HepG2 (cell line): ENCODE measurements around the gene H2AZ2. TPM values are rescaled to one million over a fixed set of nuclear protein-coding genes. Genes with fewer than 3 reads are reported as not detected.

Source experiments
- ATAC-seq: fragments of 200-7000 bp; cut with Tn5 transposase; 3 replicates; pipeline ENCODE4 v1.9.1; 2020; ENCODE audit warnings: mild to moderate bottlenecking, moderate library complexity
- BruUV-seq: library from RNA; stranded (reverse); fragments of 400-500 nt; replicated peaks from 2 replicates; lab custom pipeline; 2021; lab: Mats Ljungman, UMichigan
- CTCF ChIA-PET: fragments of 300-600 bp; formaldehyde crosslinking; extraction: SDS; loops from one replicate; lab custom pipeline; 2021; ENCODE audit warnings: low total read pairs, inconsistent platforms, low intra/inter-chr PET ratio; lab: Yijun Ruan, JAX
- POLR2A ChIA-PET: fragments of 350-600 bp; sonication (Branson Sonifier 250); formaldehyde crosslinking; loops from one replicate; lab custom pipeline; 2020; ENCODE audit warnings: antibody characterized with exemption, inconsistent platforms; lab: Yijun Ruan, JAX
- DNase-seq: peaks from one replicate; pipeline ENCODE4 v3.0.0-alpha.2; 2015; ENCODE audit warnings: low spot score
- FAIRE-seq: peaks from 3 replicates; lab custom pipeline; 2011; peaks lifted over from hg19 to GRCh38; lab: Jason Lieb, UNC
- H2AFZ ChIP-seq: one replicate; pipeline ENCODE4 v1.6.1; 2011; ENCODE audit warnings: low read length, inconsistent platforms
- H3K27ac ChIP-seq: fragments of 300-600 bp; 3 replicates; pipeline ENCODE4 v1.8.0; 2011; ENCODE audit warnings: mixed run types, mild to moderate bottlenecking, mixed read lengths, low read length, inconsistent platforms; ENCODE audit not compliant: insufficient read depth; ENCODE audit errors: extremely low read length
- H3K27me3 ChIP-seq, 2 experiments: fragments of 200-600 bp in 1 of 2; 2 replicates in 1 of 2; 3 replicates in 1 of 2; pipeline versions ENCODE4 v1.6.0 to v1.8.0; 2011; ENCODE audit warnings: low read length in 2 of 2, mild to moderate bottlenecking in 2 of 2, moderate library complexity in 2 of 2, inconsistent platforms in 1 of 2; ENCODE audit not compliant: insufficient read depth in 2 of 2, control insufficient read depth in 1 of 2
- H3K36me3 ChIP-seq, 2 experiments: fragments of 200-600 bp in 1 of 2; replicated peaks in 1 of 2; 2 replicates in 1 of 2; 3 replicates in 1 of 2; pipeline versions ENCODE4 v1.5.1 to v1.8.0; 2011; ENCODE audit warnings: low read length in 2 of 2, inconsistent platforms in 1 of 2; ENCODE audit not compliant: insufficient read depth in 2 of 2, control insufficient read depth in 1 of 2
- H3K4me1 ChIP-seq: 2 replicates; pipeline ENCODE4 v1.5.1; 2012; ENCODE audit warnings: low read length, inconsistent platforms; ENCODE audit not compliant: insufficient read depth
- H3K4me2 ChIP-seq: 2 replicates; pipeline ENCODE4 v1.6.0; 2011; ENCODE audit warnings: low read depth, low read length, inconsistent platforms
- H3K4me3 ChIP-seq, 3 experiments: fragments of 200-600 bp in 1 of 3; sonication (generic), shearing (Covaris generic) in 1 of 3; replicated peaks in 1 of 3; 2 replicates each; pipeline ENCODE4 v1.5.1; 2011 to 2016; ENCODE audit warnings: low read length in 3 of 3, inconsistent platforms in 2 of 3, low read depth in 2 of 3, mild to moderate bottlenecking in 2 of 3, control low read depth in 1 of 3, mixed read lengths in 1 of 3; ENCODE audit not compliant: insufficient read depth in 1 of 3
- H3K79me2 ChIP-seq: one replicate; pipeline ENCODE4 v1.6.1; 2011; ENCODE audit warnings: low read length, inconsistent platforms; ENCODE audit not compliant: insufficient read depth
- H3K9ac ChIP-seq: 2 replicates; pipeline ENCODE4 v1.6.0; 2011; ENCODE audit warnings: mild to moderate bottlenecking, low read depth, low read length, inconsistent platforms; ENCODE audit not compliant: insufficient read depth
- H3K9me3 ChIP-seq: 2 replicates; pipeline ENCODE4 v1.5.1; 2012; ENCODE audit warnings: mild to moderate bottlenecking, low read length
- H4K20me1 ChIP-seq: 2 replicates; pipeline ENCODE4 v1.6.0; 2011; ENCODE audit warnings: inconsistent platforms, mild to moderate bottlenecking, low read length, moderate library complexity; ENCODE audit not compliant: insufficient read depth
- FIP1L1 ChIP-seq: fragments of 200-400 bp; formaldehyde crosslinking; IDR thresholded peaks from 2 replicates; pipeline ENCODE4 v1.6.1; 2018; ENCODE audit warnings: low read depth, mild to moderate bottlenecking, low read length, moderate library complexity, borderline replicate concordance; ENCODE audit not compliant: insufficient read depth
- FOXO1 ChIP-seq: sonication (generic); formaldehyde crosslinking; IDR thresholded peaks from 2 replicates; pipeline ENCODE4 v1.4.0; 2020; ENCODE audit warnings: missing genetic modification reagents
- KDM3A ChIP-seq: IDR thresholded peaks from 2 replicates; pipeline ENCODE4 v1.6.1; 2018; ENCODE audit warnings: low read depth, missing compliant biosample characterization
- NPAS2 ChIP-seq: sonication (generic); formaldehyde crosslinking; IDR thresholded peaks from 2 replicates; pipeline ENCODE4 v1.8.0; 2022; ENCODE audit warnings: mild to moderate bottlenecking, missing genetic modification reagents, borderline replicate concordance
- RELA ChIP-seq: sonication (generic); formaldehyde crosslinking; IDR thresholded peaks from 2 replicates; pipeline ENCODE4 v1.4.0; 2020; ENCODE audit warnings: missing genetic modification reagents
- SP4 ChIP-seq: sonication (generic); formaldehyde crosslinking; IDR thresholded peaks from 2 replicates; pipeline ENCODE4 v1.8.1; 2023; ENCODE audit warnings: mild to moderate bottlenecking, missing genetic modification reagents
- TIGD3 ChIP-seq: sonication (generic); formaldehyde crosslinking; IDR thresholded peaks from 2 replicates; pipeline ENCODE4 v1.5.1; 2020; ENCODE audit warnings: mild to moderate bottlenecking, missing genetic modification reagents, borderline replicate concordance
- ZNF205 ChIP-seq: IDR thresholded peaks from 2 replicates; pipeline ENCODE4 v1.6.1; 2018; ENCODE audit warnings: missing biosample characterization, missing genetic modification reagents
- ZNF33B ChIP-seq: sonication (generic); formaldehyde crosslinking; IDR thresholded peaks from 2 replicates; pipeline ENCODE4 v1.5.1; 2020; ENCODE audit warnings: mild to moderate bottlenecking, missing genetic modification reagents
- ZNF549 ChIP-seq: sonication (generic); formaldehyde crosslinking; IDR thresholded peaks from 2 replicates; pipeline ENCODE4 v1.5.0; 2020; ENCODE audit warnings: missing genetic modification reagents
- ZNF770 ChIP-seq: sonication (generic); formaldehyde crosslinking; IDR thresholded peaks from 2 replicates; pipeline ENCODE4 v1.5.0; 2020; ENCODE audit warnings: mild to moderate bottlenecking, missing genetic modification reagents
- ZXDC ChIP-seq: sonication (generic); formaldehyde crosslinking; IDR thresholded peaks from 2 replicates; pipeline ENCODE4 v1.5.0; 2020; ENCODE audit warnings: mild to moderate bottlenecking, missing genetic modification reagents
- WGBS: methylation state at CpG from one replicate; pipeline ENCODE4 v1.1.6; 2017; ENCODE audit warnings: low lambda C conversion rate; 5-methylcytosine and 5-hydroxymethylcytosine counted together
- in situ Hi-C: cut with HindIII; loops from 2 replicates; pipeline ENCODE4 v1.10.0; 2017; ENCODE audit warnings: low pct_unique_long_range_greater_than_20kb; ENCODE audit not compliant: extremely low pct_ligation_motif_present
- intact Hi-C: fragments of 100-400 bp; cut with micrococcal nuclease; formaldehyde crosslinking; loops from one replicate; pipeline ENCODE4 v1.10.0; 2022; ENCODE audit not compliant: unreplicated experiment
- polyA plus RNA-seq, 8 experiments: library from polyadenylated mRNA; depleted of rRNA in 3 of 8; stranded (reverse) in 7 of 8; unstranded in 1 of 8; fragments of >200 nt; fragmentation: Illumina TruSeq in 4 of 8; extraction: Trizol in 4 of 8; gene quantifications; 2 replicates each; pipeline versions ENCODE4 v1.2.1 to v1.2.3, GENCODE V29; 2011 to 2016; ENCODE audit warnings: low read depth in 4 of 8, missing spikeins in 1 of 8, mixed read lengths in 1 of 8; ENCODE audit not compliant: insufficient read depth in 1 of 8
- total RNA-seq, 5 experiments: library from RNA; depleted of rRNA; stranded (reverse); fragments of >200 nt; fragmentation: Illumina TruSeq; extraction: Trizol; gene quantifications; 2 replicates each; pipeline ENCODE4 v1.2.3, GENCODE V29; 2016; ENCODE audit warnings: low read depth in 1 of 5

H2AZ2 gene
- total and polyA plus RNA-seq, 2 of the 13 experiments (the other 11 are each of a cell fraction or from before 2014, with no cell fraction given) = 121 to 223 TPM

- WGBS = 83% methylated on average over 10 of the region's 10 CpGs
- no peak for ATAC-seq
- no peak for FAIRE-seq
- intact Hi-C loops (loop anchor here (2.0 kb wide), 1 partner anchor 53 kb away; the partner anchor contains the start of gene PPIA), in situ Hi-C loops (no loop called here)
- no peaks in the 10 kb centered on the region; a peak in 1 of 5 replicates for H3K27me3 ChIP-seq
- no TSS peak for BruUV-seq
- H3K9ac ChIP-seq = peak overlapping the region; percentile 84
- no peak for DNase-seq
- H3K27ac ChIP-seq = peak overlapping the region; percentile 94
- no peaks in the 10 kb centered on the region for H3K36me3 ChIP-seq
- ChIA-PET POLR2A (interaction anchor here (0.6 to 1.1 kb wide), 4 partner anchors 10 to 276 kb away, joined by 3 to 5 read pairs (median 4); partner anchors contain the start of gene DDX56), CTCF (interaction anchor here (2.3 kb wide), 1 partner anchor 262 kb away, joined by 9 read pairs; no protein-coding TSS in a partner anchor)
- H3K79me2 ChIP-seq = peaks cover 32% of the 10 kb centered on the region
- peak overlapping the region in 2 of 3 experiments; percentile 44 to 78; a peak in 2 of 6 replicates for H3K4me3 ChIP-seq
- TF ChIP-seq NPAS2 (CRISPR knock-in tag) (no peak), RELA (CRISPR knock-in tag) (no peak), KDM3A (CRISPR knock-in tag) (no peak), ZNF770 (CRISPR knock-in tag) (no peak), ZNF549 (CRISPR knock-in tag) (no peak), SP4 (CRISPR knock-in tag) (no peak), ZNF33B (CRISPR knock-in tag) (no peak), FOXO1 (CRISPR knock-in tag) (no peak), FIP1L1 (no peak), ZNF205 (CRISPR knock-in tag) (no peak), ZXDC (CRISPR knock-in tag) (no peak), TIGD3 (CRISPR knock-in tag) (no peak)
- H3K4me2 ChIP-seq = peak overlapping the region; percentile 76
- H2AFZ ChIP-seq = no peak overlapping the region
- no peaks in the 10 kb centered on the region for H3K9me3 ChIP-seq
- peaks cover 34% of the 10 kb centered on the region for H3K4me1 ChIP-seq
- peaks cover 20% of the 10 kb centered on the region for H4K20me1 ChIP-seq
Observed at GRCh38 chr7:44849259-44849884, 1.5 kb upstream of the H2AZ2 start.
